HepG2 (cell line): ENCODE results near the gene CCDC97. TPM values are rescaled to one million over a fixed set of nuclear protein-coding genes. Genes with fewer than 3 reads are reported as not detected.

Experiments
- BCLAF1 ChIP-seq: fragments of 450-650 bp; IDR thresholded peaks from 2 replicates; pipeline ENCODE4 v1.6.1; 2017; ENCODE audit warnings: mild to moderate bottlenecking
- DMTF1 ChIP-seq: sonication (generic); formaldehyde crosslinking; IDR thresholded peaks from 2 replicates; pipeline ENCODE4 v1.4.0; 2020; ENCODE audit warnings: mild to moderate bottlenecking, missing genetic modification reagents
- ETV6 ChIP-seq: sonication (generic); formaldehyde crosslinking; conservative IDR thresholded peaks from 2 replicates; pipeline ENCODE4 v1.4.0; 2020; ENCODE audit warnings: missing genetic modification reagents
- FOXK1 ChIP-seq: sonication (generic); formaldehyde crosslinking; IDR thresholded peaks from 2 replicates; pipeline ENCODE4 v1.4.0; 2020; ENCODE audit warnings: low read depth, missing genetic modification reagents, borderline replicate concordance
- FOXO1 ChIP-seq: sonication (generic); formaldehyde crosslinking; IDR thresholded peaks from 2 replicates; pipeline ENCODE4 v1.4.0; 2020; ENCODE audit warnings: missing genetic modification reagents
- ISL2 ChIP-seq: sonication (generic); formaldehyde crosslinking; IDR thresholded peaks from 2 replicates; pipeline ENCODE4 v1.5.0; 2020; ENCODE audit warnings: missing genetic modification reagents
- MAX ChIP-seq: IDR thresholded peaks from 2 replicates; pipeline ENCODE4 v1.6.1; 2012; ENCODE audit warnings: inconsistent platforms
- PTBP1 ChIP-seq: fragments of 200-400 bp; formaldehyde crosslinking; IDR thresholded peaks from 2 replicates; pipeline ENCODE4 v1.6.1; 2018; ENCODE audit warnings: low read length, low read depth; ENCODE audit not compliant: poor library complexity, severe bottlenecking
- SKI ChIP-seq: fragments of 450-650 bp; IDR thresholded peaks from one replicate; pipeline ENCODE4 v1.6.1; 2018; ENCODE audit warnings: mild to moderate bottlenecking; ENCODE audit not compliant: partially characterized antibody
- ZBTB40 ChIP-seq, 2 experiments: fragments of 450-650 bp in 1 of 2; sonication (generic) in 1 of 2; formaldehyde crosslinking in 1 of 2; IDR thresholded peaks; 2 replicates each; pipeline versions ENCODE4 v1.6.1 to v1.8.0; 2016 to 2022; ENCODE audit warnings: antibody characterized with exemption in 1 of 2, mild to moderate bottlenecking in 1 of 2, missing genetic modification reagents in 1 of 2
- ZC3H4 ChIP-seq: sonication (generic); formaldehyde crosslinking; IDR thresholded peaks from 2 replicates; pipeline ENCODE4 v1.4.0; 2020; ENCODE audit warnings: missing genetic modification reagents, borderline replicate concordance
- ZFP36L1 ChIP-seq: sonication (generic); formaldehyde crosslinking; IDR thresholded peaks from 2 replicates; pipeline ENCODE4 v1.8.0; 2022; ENCODE audit warnings: mild to moderate bottlenecking, missing genetic modification reagents, moderate library complexity
- ZFY ChIP-seq: sonication (generic); formaldehyde crosslinking; IDR thresholded peaks from 2 replicates; pipeline ENCODE4 v1.4.0; 2020; ENCODE audit warnings: missing genetic modification reagents
- polyA plus RNA-seq, 8 experiments: library from polyadenylated mRNA; depleted of rRNA in 3 of 8; stranded (reverse) in 7 of 8; unstranded in 1 of 8; fragments of >200 nt; fragmentation: Illumina TruSeq in 4 of 8; extraction: Trizol in 4 of 8; gene quantifications; 2 replicates each; pipeline versions ENCODE4 v1.2.1 to v1.2.3, GENCODE V29; 2011 to 2016; ENCODE audit warnings: low read depth in 4 of 8, missing spikeins in 1 of 8, mixed read lengths in 1 of 8; ENCODE audit not compliant: insufficient read depth in 1 of 8
- total RNA-seq, 5 experiments: library from RNA; depleted of rRNA; stranded (reverse); fragments of >200 nt; fragmentation: Illumina TruSeq; extraction: Trizol; gene quantifications; 2 replicates each; pipeline ENCODE4 v1.2.3, GENCODE V29; 2016; ENCODE audit warnings: low read depth in 1 of 5

Gene CCDC97
- total and polyA plus RNA-seq, 2 of the 13 experiments (the other 11 are each of a cell fraction or from before 2014, with no cell fraction given), result 6.2 to 7.3 TPM

GRCh38 chr19:41308450-41309179 lies 1.4 kb upstream of the CCDC97 start (continued):
- TF ChIP-seq ZBTB40 (IDR thresholded peaks at IDR 0.05) (no peak), ZBTB40 (CRISPR knock-in tag; IDR thresholded peaks at IDR 0.05) (0 out of 2 replicates have a peak, but pooled peaks have one; percentile 9), ZFP36L1 (no peak), ETV6 (no peak), ZC3H4 (CRISPR knock-in tag) (no peak), FOXO1 (CRISPR knock-in tag) (peak; percentile 48; the same call in 1 of the 2 replicates), SKI (no peak), ZFY (CRISPR knock-in tag) (no peak), ISL2 (CRISPR knock-in tag) (no peak), MAX (0 out of 2 replicates have a peak, but pooled peaks have one; percentile 16), BCLAF1 (no peak), PTBP1 (no peak), FOXK1 (CRISPR knock-in tag) (peak; percentile 36; the same call in 1 of the 2 replicates), DMTF1 (CRISPR knock-in tag) (no peak)
